Measurements from ENCODE around the gene OR2J1.
"Not testable (repeated sequence)": the region's sequence is repeated elsewhere in the genome, so short reads cannot be mapped to it uniquely, and the experiment has no call there.

Gene OR2J1

DNA sequence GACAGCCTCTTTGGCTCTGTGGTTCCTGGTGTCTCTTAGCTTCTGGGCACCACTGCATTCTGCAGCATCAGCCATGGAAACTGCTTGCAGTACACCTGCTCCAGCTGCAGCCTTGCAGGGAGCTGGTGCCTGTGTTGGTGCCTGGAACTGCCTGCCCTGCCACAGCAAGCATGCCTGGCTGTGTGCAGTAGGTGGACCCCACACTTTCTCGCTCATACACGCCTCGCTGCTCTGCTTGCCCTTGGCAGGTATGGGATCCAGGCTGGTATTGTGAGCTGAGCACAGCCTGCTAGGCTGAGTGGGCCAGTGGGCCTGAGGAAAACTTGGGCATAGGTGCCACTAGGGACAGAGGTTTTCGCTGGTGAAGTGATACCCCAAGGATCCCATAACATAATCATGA lies 31.4 kb downstream of the OR2J1 start:
- TF ChIP-seq, protein P1, sequence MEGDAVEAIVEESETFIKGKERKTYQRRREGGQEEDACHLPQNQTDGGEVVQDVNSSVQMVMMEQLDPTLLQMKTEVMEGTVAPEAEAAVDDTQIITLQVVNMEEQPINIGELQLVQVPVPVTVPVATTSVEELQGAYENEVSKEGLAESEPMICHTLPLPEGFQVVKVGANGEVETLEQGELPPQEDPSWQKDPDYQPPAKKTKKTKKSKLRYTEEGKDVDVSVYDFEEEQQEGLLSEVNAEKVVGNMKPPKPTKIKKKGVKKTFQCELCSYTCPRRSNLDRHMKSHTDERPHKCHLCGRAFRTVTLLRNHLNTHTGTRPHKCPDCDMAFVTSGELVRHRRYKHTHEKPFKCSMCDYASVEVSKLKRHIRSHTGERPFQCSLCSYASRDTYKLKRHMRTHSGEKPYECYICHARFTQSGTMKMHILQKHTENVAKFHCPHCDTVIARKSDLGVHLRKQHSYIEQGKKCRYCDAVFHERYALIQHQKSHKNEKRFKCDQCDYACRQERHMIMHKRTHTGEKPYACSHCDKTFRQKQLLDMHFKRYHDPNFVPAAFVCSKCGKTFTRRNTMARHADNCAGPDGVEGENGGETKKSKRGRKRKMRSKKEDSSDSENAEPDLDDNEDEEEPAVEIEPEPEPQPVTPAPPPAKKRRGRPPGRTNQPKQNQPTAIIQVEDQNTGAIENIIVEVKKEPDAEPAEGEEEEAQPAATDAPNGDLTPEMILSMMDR (IDR thresholded peaks at IDR 0.05; ENCODE audit: low read depth, low read length): no peak
- in situ Hi-C loops (cut with HindIII; ENCODE audit: low sequenced_read_pairs): no loop called here
- H3K4me3 ChIP-seq (ENCODE audit: low read depth, low read length): no peak overlapping the region
- no peak for DNase-seq (ENCODE audit: low read depth, low spot score)

DNA sequence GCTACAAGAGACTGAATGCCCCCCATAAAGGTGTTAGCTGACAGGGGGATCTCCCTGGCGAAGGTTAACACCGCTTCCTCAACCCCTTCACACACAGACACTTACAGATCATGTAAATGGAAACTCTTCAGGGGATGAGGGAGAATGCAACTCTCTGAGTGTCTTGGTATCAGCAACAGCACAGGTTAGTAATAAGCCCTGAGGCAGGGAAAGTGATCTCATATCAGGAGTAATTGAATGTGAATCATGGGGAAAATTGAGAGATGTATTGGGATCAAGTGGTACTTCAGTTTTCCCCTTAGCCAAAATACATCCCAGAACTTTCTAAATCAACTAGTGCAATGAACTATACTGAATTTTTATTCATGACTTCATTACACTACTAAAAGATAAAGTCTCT lies 32.4 kb downstream of the OR2J1 start:
- TF ChIP-seq, protein P1 (IDR thresholded peaks at IDR 0.05; ENCODE audit: low read depth, low read length): no peak
- in situ Hi-C loops (cut with HindIII; ENCODE audit: low sequenced_read_pairs): no loop called here
- DNase-seq (ENCODE audit: low read depth, low spot score): no peak
- H3K4me3 ChIP-seq (ENCODE audit: low read depth, low read length): no peak overlapping the region

DNA sequence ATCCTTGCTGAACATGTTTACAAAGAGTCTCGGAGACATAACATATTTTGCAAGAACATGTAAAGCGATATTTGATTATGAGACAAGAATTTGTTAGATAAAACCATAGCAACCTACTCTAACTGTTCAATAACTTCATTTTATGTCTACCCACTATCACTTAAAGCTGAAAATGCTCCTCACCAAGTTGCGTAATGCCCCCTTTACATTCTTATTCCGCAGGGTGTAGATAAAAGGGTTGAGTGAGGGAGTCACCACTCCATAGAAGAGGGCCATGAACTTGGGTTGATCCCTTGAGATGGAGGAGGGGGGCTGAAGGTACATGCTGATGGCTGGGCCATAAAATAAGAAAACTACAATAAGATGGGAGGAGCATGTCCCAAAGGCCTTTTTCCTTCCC lies 38.4 kb downstream of the OR2J1 start:
- DNase-seq (ENCODE audit: low read depth, low spot score): no peak
- TF ChIP-seq, protein P1 (IDR thresholded peaks at IDR 0.05; ENCODE audit: low read depth, low read length): no peak
- in situ Hi-C loops (cut with HindIII; ENCODE audit: low sequenced_read_pairs): no loop called here
- no peak overlapping the region for H3K4me3 ChIP-seq (ENCODE audit: low read depth, low read length)

DNA sequence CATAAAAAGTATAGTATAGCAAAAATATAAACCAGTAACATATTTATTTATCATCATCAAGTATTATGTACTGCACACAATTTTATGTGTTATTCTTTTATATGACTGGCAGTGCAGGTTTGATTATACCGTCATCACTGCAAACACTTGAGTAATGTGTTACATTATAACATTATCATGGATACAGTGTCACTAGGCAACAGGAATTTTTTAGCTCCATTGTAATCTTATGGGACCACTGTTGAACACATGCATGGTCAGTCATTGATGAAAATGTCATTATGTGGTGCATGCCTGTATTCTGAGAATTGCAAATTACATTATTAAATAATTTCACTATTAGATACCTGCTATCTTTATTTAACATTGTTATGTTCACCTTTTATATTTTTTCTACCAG lies 42.3 kb downstream of the OR2J1 start:
- no peak for DNase-seq (ENCODE audit: low read depth, low spot score)
- TF ChIP-seq, protein P1 (IDR thresholded peaks at IDR 0.05; ENCODE audit: low read depth, low read length): no peak
- in situ Hi-C loops (cut with HindIII; ENCODE audit: low sequenced_read_pairs): no loop called here
- no peak overlapping the region for H3K4me3 ChIP-seq (ENCODE audit: low read depth, low read length)

DNA sequence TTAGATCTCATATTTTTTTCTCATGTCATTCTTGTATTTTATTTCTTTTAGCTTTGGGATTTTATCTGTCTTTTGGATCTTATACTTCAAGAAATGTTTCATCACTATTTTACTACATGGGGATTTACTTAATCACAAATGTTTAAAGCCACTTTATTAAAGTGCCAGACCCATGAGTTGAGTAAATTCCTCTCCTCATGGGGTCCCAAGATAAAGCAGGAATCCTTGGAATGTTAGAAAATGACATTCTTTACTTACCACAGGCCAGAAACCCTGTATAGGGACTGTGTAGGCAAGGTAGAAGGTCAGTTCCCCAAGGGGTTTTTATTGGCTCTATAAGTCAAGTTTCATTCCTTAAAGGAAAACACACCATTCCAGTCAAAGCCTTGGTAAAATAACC lies 43.0 kb downstream of the OR2J1 start:
- no peak for DNase-seq (ENCODE audit: low read depth, low spot score)
- in situ Hi-C loops (cut with HindIII; ENCODE audit: low sequenced_read_pairs): no loop called here
- H3K4me3 ChIP-seq (ENCODE audit: low read depth, low read length): no peak overlapping the region
- TF ChIP-seq, protein P1 (IDR thresholded peaks at IDR 0.05; ENCODE audit: low read depth, low read length): no peak

DNA sequence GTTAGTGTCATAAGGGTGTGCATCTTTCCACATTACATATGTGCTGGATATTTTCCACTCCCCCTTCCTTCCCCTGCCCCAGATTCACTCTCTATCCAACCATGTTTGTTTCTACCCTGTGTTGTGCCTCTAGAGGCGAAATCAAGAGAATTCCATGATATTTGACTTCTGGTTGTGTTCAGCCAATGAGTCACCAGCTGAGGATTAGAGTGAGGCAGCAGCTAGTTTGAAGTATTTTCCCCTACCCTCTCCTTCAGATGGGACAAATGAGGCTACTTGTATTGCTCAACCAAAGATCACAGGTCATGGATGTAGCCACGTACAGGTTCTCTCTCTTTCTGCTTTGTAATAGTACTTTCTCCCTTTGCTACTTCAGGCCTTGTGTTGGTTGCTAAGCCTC lies 46.9 kb downstream of the OR2J1 start:
- TF ChIP-seq, protein P1 (IDR thresholded peaks at IDR 0.05; ENCODE audit: low read depth, low read length): no peak
- in situ Hi-C loops (cut with HindIII; ENCODE audit: low sequenced_read_pairs): no loop called here

DNA sequence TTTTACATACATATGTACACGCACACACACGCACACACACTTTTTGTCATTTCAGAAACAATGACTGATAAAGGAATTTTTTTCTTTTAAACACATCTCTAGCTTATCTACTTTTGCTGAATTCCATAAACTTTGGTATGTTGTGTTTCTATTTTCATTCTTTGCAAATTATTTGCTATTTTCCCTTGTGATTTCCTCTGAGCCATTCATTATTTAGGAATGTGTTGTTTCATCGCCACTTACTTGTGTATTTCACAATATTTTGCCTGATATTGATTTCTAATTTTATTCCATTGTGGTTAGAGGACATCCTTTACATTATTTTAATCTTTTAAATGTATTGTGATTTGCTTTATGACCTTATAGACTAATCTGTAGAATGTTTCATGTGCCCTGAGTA lies 47.8 kb downstream of the OR2J1 start:
- in situ Hi-C loops (cut with HindIII; ENCODE audit: low sequenced_read_pairs): no loop called here
- TF ChIP-seq, protein P1 (IDR thresholded peaks at IDR 0.05; ENCODE audit: low read depth, low read length): no peak
- DNase-seq (ENCODE audit: low read depth, low spot score): no peak
- H3K4me3 ChIP-seq (ENCODE audit: low read depth, low read length): no peak overlapping the region

More for the DNA sequence above, 46.9 kb downstream of the OR2J1 start:
- no peak for DNase-seq (ENCODE audit: low read depth, low spot score)
- H3K4me3 ChIP-seq (ENCODE audit: low read depth, low read length): no peak overlapping the region

DNA sequence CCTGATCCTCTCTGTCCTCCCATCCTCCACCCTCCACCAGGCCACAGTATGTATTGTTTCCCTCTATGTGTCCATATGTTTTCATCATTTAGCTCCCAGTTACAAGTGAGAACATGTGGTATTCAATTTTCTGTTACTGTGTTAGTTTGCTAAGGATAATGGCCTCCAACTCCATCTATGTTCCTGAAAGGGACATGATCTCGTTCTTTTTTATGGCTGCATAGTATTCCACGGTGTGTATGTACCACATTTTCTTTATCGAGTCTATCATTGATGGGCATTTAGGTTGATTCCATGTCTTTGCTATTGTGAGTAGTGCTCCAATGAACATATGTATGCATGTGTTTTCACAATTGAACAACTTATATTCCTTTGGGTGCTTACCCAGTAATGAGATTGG lies 50.2 kb downstream of the OR2J1 start:
- H3K4me3 ChIP-seq (ENCODE audit: low read depth, low read length); in situ Hi-C loops (cut with HindIII; ENCODE audit: low sequenced_read_pairs); DNase-seq (ENCODE audit: low read depth, low spot score): not testable (repeated sequence)

All from astrocyte of the spinal cord (primary cell).